ENCODE results near the gene NPIPB6.

- no peak for TF ChIP-seq CTCF (IDR thresholded peaks at IDR 0.05)
- peak; percentile 35 for TF ChIP-seq POLR2A (IDR thresholded peaks at IDR 0.05)
- TF ChIP-seq POLR2AphosphoS5 (IDR thresholded peaks at IDR 0.05): no peak
Observed at GRCh38 chr16:28292731-28293600, 70.3 kb downstream of the NPIPB6 start.
